Bronchial epithelial cell (primary cell): ENCODE measurements around the gene FBXO2. TPM values are rescaled to one million over a fixed set of nuclear protein-coding genes. Genes with fewer than 3 reads are reported as not detected.

ENCODE experiments used
- DNase-seq: peaks from one replicate; pipeline ENCODE4 v3.0.0-alpha.2; 2010; ENCODE audit warnings: low read depth
- FAIRE-seq: peaks from 2 replicates; lab custom pipeline; 2011; peaks lifted over from hg19 to GRCh38; lab: Jason Lieb, UNC
- H3K27me3 ChIP-seq: 2 replicates; pipeline ENCODE4 v1.5.1; 2011; ENCODE audit warnings: low read length; ENCODE audit not compliant: control insufficient read depth, insufficient read depth
- H3K36me3 ChIP-seq: 2 replicates; pipeline ENCODE4 v1.5.1; 2011; ENCODE audit warnings: low read length; ENCODE audit not compliant: control insufficient read depth, insufficient read depth
- H3K4me3 ChIP-seq: 2 replicates; pipeline ENCODE4 v1.5.1; 2011; ENCODE audit warnings: mild to moderate bottlenecking, low read depth, low read length, control low read depth
- total RNA-seq: library from RNA; depleted of rRNA; stranded (reverse); fragments of >200 nt; gene quantifications from 2 replicates; pipeline ENCODE4 v1.2.1, GENCODE V29; 2014
- TF ChIP-seq, protein P1 (sequence below): IDR thresholded peaks from 2 replicates; pipeline ENCODE4 v1.5.1; 2011; ENCODE audit warnings: mild to moderate bottlenecking, moderate library complexity, low read length, control low read depth, inconsistent platforms; ENCODE audit not compliant: insufficient read depth, severe bottlenecking

Gene FBXO2
- total RNA-seq, 1 donor from 2014 or later, result 49.5 TPM

DNA sequence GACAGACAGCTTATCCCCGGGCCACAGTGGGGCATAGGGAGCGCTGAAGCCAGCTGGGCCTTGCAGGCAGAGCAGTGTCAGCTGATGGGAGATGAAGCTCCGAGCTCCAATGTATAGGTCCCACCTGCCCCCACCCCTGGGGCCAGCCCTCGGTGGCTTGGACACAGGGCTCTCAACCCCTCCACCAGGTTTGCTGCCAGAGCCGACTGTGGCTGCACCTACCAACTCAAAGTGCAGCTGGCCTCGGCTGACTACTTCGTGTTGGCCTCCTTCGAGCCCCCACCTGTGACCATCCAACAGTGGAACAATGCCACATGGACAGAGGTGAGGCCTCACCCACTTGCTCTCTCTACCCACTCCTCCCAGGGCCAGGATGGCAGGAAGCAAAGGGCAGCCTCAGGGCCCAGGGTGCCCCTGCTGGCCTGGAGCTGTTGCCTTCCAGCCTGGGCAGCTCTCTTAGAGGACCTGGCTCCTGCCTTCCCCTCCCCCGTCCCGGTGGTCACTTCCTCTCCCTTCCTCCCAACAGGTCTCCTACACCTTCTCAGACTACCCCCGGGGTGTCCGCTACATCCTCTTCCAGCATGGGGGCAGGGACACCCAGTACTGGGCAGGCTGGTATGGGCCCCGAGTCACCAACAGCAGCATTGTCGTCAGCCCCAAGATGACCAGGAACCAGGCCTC lies 19.0 kb upstream of the FBXO2 start:
- H3K4me3 ChIP-seq, result no peak overlapping the region
- no peaks in the 10 kb centered on the region for H3K27me3 ChIP-seq
- TF ChIP-seq, protein P1, sequence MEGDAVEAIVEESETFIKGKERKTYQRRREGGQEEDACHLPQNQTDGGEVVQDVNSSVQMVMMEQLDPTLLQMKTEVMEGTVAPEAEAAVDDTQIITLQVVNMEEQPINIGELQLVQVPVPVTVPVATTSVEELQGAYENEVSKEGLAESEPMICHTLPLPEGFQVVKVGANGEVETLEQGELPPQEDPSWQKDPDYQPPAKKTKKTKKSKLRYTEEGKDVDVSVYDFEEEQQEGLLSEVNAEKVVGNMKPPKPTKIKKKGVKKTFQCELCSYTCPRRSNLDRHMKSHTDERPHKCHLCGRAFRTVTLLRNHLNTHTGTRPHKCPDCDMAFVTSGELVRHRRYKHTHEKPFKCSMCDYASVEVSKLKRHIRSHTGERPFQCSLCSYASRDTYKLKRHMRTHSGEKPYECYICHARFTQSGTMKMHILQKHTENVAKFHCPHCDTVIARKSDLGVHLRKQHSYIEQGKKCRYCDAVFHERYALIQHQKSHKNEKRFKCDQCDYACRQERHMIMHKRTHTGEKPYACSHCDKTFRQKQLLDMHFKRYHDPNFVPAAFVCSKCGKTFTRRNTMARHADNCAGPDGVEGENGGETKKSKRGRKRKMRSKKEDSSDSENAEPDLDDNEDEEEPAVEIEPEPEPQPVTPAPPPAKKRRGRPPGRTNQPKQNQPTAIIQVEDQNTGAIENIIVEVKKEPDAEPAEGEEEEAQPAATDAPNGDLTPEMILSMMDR, result no peak
- no peak for DNase-seq
- H3K36me3 ChIP-seq, result peaks cover 16% of the 10 kb centered on the region
- peak; percentile 80 for FAIRE-seq

DNA sequence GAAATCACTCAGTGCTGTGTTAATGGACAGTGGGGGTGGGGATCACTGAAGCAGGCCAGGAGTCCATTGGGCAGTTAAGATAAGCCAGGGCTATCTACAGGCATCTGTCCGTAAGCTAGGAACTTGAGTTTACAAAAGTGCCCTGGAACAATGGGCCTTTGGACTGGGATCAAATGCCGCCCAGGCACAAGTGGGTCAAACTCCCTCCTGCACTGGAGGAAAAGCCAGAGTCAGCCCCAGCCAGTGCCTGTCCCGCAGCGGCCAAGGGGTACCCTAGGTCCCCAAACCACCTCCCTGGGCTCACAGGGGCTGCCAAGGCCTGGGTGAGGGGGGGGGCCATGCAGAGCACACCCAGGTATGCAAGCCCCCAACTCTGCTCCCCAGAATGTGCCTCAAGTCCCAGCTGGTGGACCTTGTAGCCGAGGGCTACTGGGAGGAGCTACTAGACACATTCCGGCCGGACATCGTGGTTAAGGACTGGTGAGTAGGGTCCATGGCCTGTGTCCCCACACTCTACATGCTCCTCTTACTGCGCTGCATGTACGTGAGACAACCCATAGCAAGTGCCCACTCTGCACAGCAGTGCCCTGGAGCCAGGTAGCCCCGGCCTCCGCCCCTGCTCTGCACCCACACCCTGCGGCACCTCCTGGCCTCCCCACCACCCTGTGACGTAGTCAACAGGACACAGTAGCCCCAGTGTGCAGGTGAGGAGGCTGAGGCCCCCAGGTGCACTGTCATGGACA lies 17.5 kb upstream of the FBXO2 start:
- TF ChIP-seq, protein P1, result no peak
- H3K27me3 ChIP-seq, result no peaks in the 10 kb centered on the region
- DNase-seq, result no peak
- no peak for FAIRE-seq
- H3K36me3 ChIP-seq, result peaks cover 14% of the 10 kb centered on the region
- H3K4me3 ChIP-seq, result no peak overlapping the region

DNA sequence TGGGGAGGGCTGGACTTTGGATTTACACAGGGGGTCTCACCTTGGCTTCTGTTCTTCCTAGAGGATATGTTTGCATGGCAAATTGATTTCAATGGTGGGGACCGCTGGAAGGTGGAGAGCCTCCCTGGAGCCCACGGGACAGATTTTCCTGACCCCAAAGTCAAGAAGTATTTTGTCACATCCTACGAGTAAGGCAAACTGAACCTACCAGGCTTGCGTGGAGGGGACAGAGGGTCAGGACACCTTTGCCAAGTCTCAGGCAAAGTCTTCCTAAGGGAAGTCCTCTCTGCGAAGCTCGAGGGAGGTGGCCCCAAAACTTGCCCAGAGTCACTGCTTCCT lies 16.9 kb upstream of the FBXO2 start:
- Histone ChIP-seq H3K27me3 (no peaks in the 10 kb centered on the region), H3K36me3 (peaks cover 12% of the 10 kb centered on the region), H3K4me3 (no peak overlapping the region)
- TF ChIP-seq, protein P1, result no peak
- DNase-seq (no peak), FAIRE-seq (no peak)

DNA sequence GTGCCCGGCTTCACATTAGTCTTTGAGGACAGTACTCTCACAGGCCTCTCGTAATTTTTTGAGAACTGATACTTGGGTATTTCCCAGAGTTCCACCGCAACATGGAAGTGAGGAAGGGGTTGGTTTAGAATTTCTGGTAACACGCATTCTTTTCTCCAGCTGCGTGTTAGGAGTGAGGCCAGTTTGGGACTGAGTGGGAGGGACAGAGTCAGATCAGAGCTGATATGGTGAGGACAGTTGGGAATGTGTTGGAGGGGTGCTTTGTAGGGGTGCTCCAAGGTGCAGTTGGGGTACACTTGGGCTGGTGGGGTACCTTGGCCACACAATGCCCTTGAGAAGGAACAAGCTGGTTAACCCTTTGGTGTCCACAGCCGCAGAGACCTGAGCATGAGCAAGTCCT lies 16.5 kb upstream of the FBXO2 start:
- H3K36me3 ChIP-seq, result peaks cover 10% of the 10 kb centered on the region
- DNase-seq (no peak), FAIRE-seq (no peak)

DNA sequence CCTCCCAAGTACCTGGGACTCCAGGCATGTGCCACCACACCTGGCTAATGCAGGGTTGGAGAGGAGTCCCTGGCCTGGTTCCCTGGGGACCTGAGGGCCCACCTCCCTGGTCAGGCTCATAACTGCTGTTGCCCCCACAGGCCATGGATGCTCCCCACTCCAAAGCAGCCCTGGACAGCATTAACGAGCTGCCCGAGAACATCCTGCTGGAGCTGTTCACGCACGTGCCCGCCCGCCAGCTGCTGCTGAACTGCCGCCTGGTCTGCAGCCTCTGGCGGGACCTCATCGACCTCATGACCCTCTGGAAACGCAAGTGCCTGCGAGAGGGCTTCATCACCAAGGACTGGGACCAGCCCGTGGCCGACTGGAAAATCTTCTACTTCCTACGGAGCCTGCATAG lies 14.3 kb upstream of the FBXO2 start:
- TF ChIP-seq, protein P1, result no peak
- DNase-seq (no peak), FAIRE-seq (no peak)
- Histone ChIP-seq H3K4me3 (no peak overlapping the region), H3K27me3 (no peaks in the 10 kb centered on the region), H3K36me3 (peaks cover 3% of the 10 kb centered on the region)

More for the DNA sequence above, 16.5 kb upstream of the FBXO2 start:
- Histone ChIP-seq H3K4me3 (no peak overlapping the region), H3K27me3 (no peaks in the 10 kb centered on the region)
- TF ChIP-seq, protein P1, result no peak
